Esophagus squamous epithelium (tissue), 5 donors: Measurements from ENCODE around the gene CCDC152. TPM values are rescaled to one million over a fixed set of nuclear protein-coding genes. Genes with fewer than 3 reads are reported as not detected.
A peak's percentile ranks its signal among the peaks of the same experiment; 100 is the strongest.

Experiments used
- DNase-seq: peaks from one replicate; lab custom pipeline; 2025; lab: John Stamatoyannopoulos, UW
- H3K27ac ChIP-seq, 4 donors: fragments of 200-600 bp; sonication (generic); one replicate each; pipeline ENCODE4 v1.5.1; 2016 to 2019; ENCODE audit warnings: mild to moderate bottlenecking in 1 of 4
- H3K27me3 ChIP-seq, 4 donors: fragments of 200-600 bp; sonication (generic); 1 replicate in 3 of 4; 2 replicates in 1 of 4; pipeline versions ENCODE4 v1.5.1 to v1.6.0; 2017 to 2021; ENCODE audit warnings: antibody characterized with exemption in 1 of 4
- H3K36me3 ChIP-seq, 3 donors: fragments of 200-600 bp; sonication (generic); one replicate each; pipeline ENCODE4 v1.5.1; 2016 to 2019
- H3K4me1 ChIP-seq, 3 donors: fragments of 200-600 bp; sonication (generic); one replicate each; pipeline ENCODE4 v1.5.1; 2017 to 2019
- H3K4me3 ChIP-seq, 4 donors: fragments of 200-600 bp; sonication (generic); 1 replicate in 3 of 4; 2 replicates in 1 of 4; pipeline ENCODE4 v1.5.1; 2016 to 2019; ENCODE audit warnings: mild to moderate bottlenecking in 2 of 4, moderate library complexity in 1 of 4
- H3K9me3 ChIP-seq, 3 donors: fragments of 200-600 bp; sonication (generic); one replicate each; pipeline ENCODE4 v1.5.1; 2016 to 2019
- POLR2A ChIP-seq, 4 donors: fragments of 450-650 bp; IDR thresholded peaks; one replicate each; pipeline ENCODE4 v1.6.1; 2017; ENCODE audit warnings: antibody characterized with exemption in 4 of 4, mild to moderate bottlenecking in 4 of 4, moderate library complexity in 3 of 4
- WGBS, 2 donors: methylation state at CpG; one replicate each; pipeline ENCODE4 v1.1.5; 2018; 5-methylcytosine and 5-hydroxymethylcytosine counted together
- intact Hi-C: fragments of 100-400 bp; cut with DNase I; formaldehyde crosslinking; loops from one replicate; pipeline ENCODE4 v1.15.0; 2022
- total RNA-seq, 4 donors: library from RNA; depleted of rRNA; stranded (reverse); fragments of >200 nt; gene quantifications; one replicate each; pipeline ENCODE4 v1.1.0, GENCODE V29; 2016
- TF ChIP-seq, protein P1 (sequence below), 6 experiments: fragments of 450-650 bp in 4 of 6; fragments of 200-600 bp in 2 of 6; sonication (generic) in 2 of 6; IDR thresholded peaks; one replicate each; pipeline ENCODE4 v1.5.1; 2016 to 2019; ENCODE audit warnings: antibody characterized with exemption in 6 of 6, mild to moderate bottlenecking in 4 of 6, moderate library complexity in 4 of 6
- donor health status: DM: yes; HTN: yes; CAD: no.

CCDC152 gene
- total RNA-seq, 4 donors from 2014 or later: 0.08 to 0.44 (median 0.38) TPM

DNA sequence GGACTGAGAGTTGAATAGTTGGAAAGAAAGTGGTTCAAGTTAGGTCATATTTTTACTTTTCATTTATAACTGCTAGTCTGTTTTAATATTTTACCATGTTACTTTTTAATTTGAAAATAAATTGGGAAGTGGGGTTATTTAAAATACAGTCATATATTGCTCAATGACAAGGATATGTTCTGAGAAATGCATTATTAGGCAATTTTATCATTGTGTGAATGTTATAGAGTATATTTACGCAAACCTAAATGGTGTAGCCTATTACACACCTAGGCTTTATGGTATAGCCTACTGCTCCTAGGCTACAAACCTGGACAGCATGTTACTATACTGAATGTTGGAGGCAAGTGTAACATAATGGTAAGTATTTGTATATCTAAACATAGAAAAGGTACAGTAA is 5.2 kb downstream of the CCDC152 start:
- Histone ChIP-seq H3K9me3 (no peaks in the 10 kb centered on the region), H3K4me3 (no peak overlapping the region), H3K4me1 (peaks cover 0 to 7% (median 0%) of the 10 kb centered on the region in 3 donors), H3K27ac (no peak overlapping the region), H3K36me3 (no peaks in the 10 kb centered on the region), H3K27me3 (peaks cover 0 to 6% (median 0%) of the 10 kb centered on the region in 4 donors)
- intact Hi-C loops: no loop called here
- DNase-seq: no peak
- WGBS, 2 donors: 86 to 93% methylated on average over 1 of the region's 1 CpG
- TF ChIP-seq, protein P1, sequence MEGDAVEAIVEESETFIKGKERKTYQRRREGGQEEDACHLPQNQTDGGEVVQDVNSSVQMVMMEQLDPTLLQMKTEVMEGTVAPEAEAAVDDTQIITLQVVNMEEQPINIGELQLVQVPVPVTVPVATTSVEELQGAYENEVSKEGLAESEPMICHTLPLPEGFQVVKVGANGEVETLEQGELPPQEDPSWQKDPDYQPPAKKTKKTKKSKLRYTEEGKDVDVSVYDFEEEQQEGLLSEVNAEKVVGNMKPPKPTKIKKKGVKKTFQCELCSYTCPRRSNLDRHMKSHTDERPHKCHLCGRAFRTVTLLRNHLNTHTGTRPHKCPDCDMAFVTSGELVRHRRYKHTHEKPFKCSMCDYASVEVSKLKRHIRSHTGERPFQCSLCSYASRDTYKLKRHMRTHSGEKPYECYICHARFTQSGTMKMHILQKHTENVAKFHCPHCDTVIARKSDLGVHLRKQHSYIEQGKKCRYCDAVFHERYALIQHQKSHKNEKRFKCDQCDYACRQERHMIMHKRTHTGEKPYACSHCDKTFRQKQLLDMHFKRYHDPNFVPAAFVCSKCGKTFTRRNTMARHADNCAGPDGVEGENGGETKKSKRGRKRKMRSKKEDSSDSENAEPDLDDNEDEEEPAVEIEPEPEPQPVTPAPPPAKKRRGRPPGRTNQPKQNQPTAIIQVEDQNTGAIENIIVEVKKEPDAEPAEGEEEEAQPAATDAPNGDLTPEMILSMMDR (IDR thresholded peaks at IDR 0.05): no peak
- TF ChIP-seq POLR2A (IDR thresholded peaks at IDR 0.05): no peak

DNA sequence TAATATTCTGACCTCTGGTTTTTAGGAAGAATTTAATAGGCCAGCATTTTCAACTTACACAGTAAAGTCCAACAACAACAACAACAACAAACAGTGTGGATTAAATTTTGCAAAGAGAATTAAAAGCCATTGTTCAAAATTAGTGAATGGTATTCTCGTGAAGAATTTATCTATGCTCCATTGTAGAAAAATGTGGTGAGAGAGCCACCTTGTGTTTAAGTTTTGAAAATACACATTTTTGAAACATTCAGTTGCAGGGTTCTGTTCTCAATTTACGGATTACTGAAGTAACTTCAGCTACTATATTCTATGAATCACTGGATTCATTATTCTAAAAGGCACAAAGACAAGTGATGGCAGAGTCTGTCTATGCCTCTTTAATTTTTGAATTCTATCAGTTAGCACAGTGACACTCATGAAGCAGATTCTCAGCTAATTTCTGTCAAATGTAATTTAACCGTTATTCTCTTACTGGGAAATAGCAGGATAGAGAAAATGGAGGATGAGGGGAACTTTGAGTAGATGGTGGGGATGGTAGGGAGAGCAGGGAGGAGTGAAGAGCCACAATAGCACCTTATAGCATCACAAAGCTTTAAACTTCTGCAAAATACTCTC is 11.0 kb downstream of the CCDC152 start:
- TF ChIP-seq, protein P1 (IDR thresholded peaks at IDR 0.05): peak; percentile 30 to 66 (median 34)
- no peak for TF ChIP-seq POLR2A (IDR thresholded peaks at IDR 0.05)
- 33% methylated on average over 3 of the region's 3 CpGs for WGBS, 2 donors
- Histone ChIP-seq H3K36me3 (no peaks in the 10 kb centered on the region), H3K4me1 (peaks cover 0 to 5% (median 0%) of the 10 kb centered on the region in 3 donors), H3K4me3 (no peak overlapping the region), H3K27ac (no peak overlapping the region), H3K27me3 (no peaks in the 10 kb centered on the region), H3K9me3 (no peaks in the 10 kb centered on the region)
- DNase-seq: no peak
- intact Hi-C loops: no loop called here

DNA sequence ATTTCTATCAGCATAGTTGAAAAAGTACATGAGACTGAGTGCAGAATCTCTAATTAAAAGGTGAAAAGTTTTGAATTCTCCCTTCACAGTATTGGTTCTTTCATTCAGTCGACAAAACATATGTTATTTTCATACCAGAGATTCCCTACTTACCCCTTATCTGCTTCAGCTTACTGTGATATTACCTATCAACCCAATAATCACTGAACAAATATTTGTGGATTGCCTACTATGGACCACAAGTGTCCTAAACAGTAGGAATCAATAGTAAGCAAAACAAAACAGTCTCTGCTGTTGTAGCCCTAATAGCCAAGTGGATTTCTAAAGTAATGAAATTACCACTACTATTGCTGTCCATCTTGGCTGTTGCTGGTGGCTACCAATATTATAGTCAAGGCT is 11.5 kb downstream of the CCDC152 start:
- Histone ChIP-seq H3K27me3 (no peaks in the 10 kb centered on the region), H3K4me3 (no peak overlapping the region), H3K9me3 (no peaks in the 10 kb centered on the region), H3K4me1 (peaks cover 0 to 5% (median 0%) of the 10 kb centered on the region in 3 donors), H3K36me3 (no peaks in the 10 kb centered on the region), H3K27ac (no peak overlapping the region)
- intact Hi-C loops: no loop called here
- TF ChIP-seq POLR2A (IDR thresholded peaks at IDR 0.05): no peak
- TF ChIP-seq, protein P1 (IDR thresholded peaks at IDR 0.05): no peak
- 13 to 22% methylated on average over 1 of the region's 1 CpG for WGBS, 2 donors
- no peak for DNase-seq

DNA sequence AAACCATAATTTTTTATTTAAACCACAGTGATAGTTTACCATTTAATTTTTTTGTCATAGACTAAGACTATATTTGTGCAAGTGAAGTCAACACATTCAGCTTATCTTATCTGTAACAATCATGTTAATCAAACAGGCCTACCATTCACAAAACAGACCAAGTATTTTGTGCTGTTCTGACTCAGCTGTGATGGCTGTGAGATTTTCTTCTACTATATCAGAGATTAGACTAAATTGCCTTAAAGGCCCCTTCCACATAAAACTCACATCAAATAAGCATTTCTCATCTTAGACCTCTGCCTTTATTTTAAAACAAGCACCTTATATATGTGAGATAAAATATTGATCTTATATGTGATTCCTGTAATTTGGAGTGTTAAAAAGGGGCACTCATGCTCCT is 13.4 kb downstream of the CCDC152 start:
- TF ChIP-seq POLR2A (IDR thresholded peaks at IDR 0.05): no peak
- TF ChIP-seq, protein P1 (IDR thresholded peaks at IDR 0.05): no peak

DNA sequence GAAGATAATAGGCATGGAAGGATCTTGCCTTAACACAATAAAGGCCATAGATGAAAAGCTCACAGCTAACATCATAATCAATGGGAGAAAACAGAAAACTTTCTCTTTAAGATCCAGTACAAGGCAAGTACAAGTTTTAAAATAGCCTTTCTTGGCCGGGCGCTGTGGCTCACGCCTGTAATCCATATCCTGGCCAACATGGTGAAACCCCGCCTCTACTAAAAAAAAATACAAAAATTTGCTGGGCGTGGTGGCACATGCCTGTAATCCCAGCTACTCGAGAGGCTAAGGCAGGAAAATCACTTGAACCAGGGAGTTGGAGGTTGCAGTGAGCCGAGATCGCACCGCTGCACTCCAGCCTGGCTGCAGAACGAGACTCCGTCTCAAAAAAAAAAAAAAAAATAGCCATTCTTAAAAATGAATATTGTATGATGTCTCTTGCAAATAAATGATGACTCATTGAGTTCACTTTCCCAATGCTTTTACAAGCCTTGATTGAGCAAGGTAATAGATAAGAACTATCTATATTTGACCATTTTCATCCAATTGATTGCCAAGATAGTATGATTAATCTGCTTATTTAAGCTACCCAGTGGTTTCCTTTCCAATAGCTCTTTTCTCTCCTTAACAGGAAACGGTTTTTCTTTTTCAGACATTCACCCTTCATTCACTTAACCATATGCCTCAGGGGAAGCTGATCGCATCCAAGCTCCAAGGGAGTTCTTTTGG is 15.8 kb downstream of the CCDC152 start:
- 28 to 41% methylated on average over 13 of the region's 13 CpGs for WGBS, 2 donors

More for the DNA sequence above, 13.4 kb downstream of the CCDC152 start:
- H3K36me3 ChIP-seq: no peaks in the 10 kb centered on the region
- no peak for DNase-seq
- peaks cover 0 to 5% (median 0%) of the 10 kb centered on the region in 3 donors for H3K4me1 ChIP-seq
- H3K27me3 ChIP-seq: no peaks in the 10 kb centered on the region
- no peak overlapping the region for H3K4me3 ChIP-seq
- intact Hi-C loops: no loop called here
- no peak overlapping the region for H3K27ac ChIP-seq
- H3K9me3 ChIP-seq: no peaks in the 10 kb centered on the region

More for the DNA sequence above, 15.8 kb downstream of the CCDC152 start:
- Histone ChIP-seq H3K9me3 (no peaks in the 10 kb centered on the region), H3K27me3 (no peaks in the 10 kb centered on the region), H3K4me1 (peaks cover 0 to 5% (median 0%) of the 10 kb centered on the region in 3 donors), H3K27ac (no peak overlapping the region), H3K36me3 (no peaks in the 10 kb centered on the region), H3K4me3 (peak overlapping the region in 2 of 4 donors; percentile 3 to 39)
- intact Hi-C loops: no loop called here
- TF ChIP-seq, protein P1 (IDR thresholded peaks at IDR 0.05): no peak
- no peak for TF ChIP-seq POLR2A (IDR thresholded peaks at IDR 0.05)
- no peak for DNase-seq
